GM03348 (cell line): ENCODE results near the gene PDE7B.
A peak's percentile ranks its signal among the peaks of the same experiment; 100 is the strongest.
"Not testable (repeated sequence)": the region's sequence is repeated elsewhere in the genome, so short reads cannot be mapped to it uniquely, and the experiment has no call there.

Source experiments
- DNase-seq: peaks from one replicate; pipeline ENCODE4 v3.0.0; 2012; ENCODE audit warnings: low spot score

The PDE7B gene

DNA sequence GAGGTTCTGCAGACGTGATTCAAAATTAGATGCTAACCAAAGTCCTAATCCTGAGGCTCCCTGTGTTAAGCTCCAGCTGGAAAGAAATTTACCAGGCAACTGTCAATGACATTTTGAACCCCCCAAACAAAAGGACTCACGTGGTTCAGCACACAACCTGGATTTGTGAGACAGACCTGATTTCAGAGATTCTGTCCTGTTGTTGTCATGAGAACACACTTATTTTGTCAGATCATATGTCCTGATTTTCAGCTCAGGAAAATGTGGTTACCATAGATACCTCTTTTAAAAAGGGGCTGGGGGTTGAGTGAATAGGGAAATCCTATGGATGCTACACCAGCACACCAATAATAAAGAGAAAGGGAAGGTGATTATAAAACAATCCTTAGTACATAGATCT is 337.0 kb downstream of the PDE7B start:
- no peak for DNase-seq

DNA sequence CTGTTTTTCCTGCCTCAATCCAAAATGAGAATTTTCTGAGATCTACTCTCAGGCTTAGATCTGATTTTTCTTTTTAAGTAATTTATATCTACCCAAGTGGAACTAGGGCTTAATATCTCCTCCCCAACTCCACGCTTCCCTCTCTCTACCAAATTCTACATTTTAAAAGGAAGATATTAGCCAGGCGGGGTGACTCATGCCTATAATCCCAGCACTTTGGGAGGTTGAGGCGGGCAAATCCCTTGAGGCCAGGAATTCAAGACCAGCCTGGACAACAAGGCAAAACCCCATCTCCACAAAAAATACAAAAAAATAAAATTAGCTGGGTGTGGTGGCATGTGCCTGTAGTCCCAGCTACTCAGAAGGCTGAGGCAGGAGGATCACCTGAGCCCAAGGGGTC is 337.6 kb downstream of the PDE7B start:
- no peak for DNase-seq

DNA sequence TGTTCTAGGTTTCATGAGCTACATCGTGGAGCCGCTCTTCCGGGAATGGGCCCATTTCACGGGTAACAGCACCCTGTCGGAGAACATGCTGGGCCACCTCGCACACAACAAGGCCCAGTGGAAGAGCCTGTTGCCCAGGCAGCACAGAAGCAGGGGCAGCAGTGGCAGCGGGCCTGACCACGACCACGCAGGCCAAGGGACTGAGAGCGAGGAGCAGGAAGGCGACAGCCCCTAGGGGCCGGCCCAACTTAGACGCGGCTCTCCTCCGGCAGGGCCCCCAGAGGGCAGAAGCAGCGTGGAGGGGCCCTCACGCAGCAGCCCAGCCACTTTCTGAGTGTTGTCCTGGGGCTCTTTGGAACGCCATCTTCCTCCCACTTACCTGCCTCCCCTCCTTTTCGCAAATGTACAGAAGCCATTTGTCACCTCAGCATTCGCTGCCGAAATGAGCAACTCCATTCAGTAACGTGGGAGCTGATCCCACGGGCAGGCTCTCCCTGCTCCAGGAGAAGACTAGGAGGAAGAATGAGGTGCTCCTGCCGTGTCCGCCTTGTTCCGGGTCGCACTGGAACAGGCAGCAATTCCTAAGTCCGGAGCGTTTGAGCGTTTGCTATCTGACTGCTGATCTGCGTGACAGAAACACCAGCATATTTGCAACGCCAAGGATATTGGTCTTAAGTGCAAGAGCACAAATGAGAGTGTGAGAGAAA is 340.3 kb downstream of the PDE7B start:
- no peak for DNase-seq

DNA sequence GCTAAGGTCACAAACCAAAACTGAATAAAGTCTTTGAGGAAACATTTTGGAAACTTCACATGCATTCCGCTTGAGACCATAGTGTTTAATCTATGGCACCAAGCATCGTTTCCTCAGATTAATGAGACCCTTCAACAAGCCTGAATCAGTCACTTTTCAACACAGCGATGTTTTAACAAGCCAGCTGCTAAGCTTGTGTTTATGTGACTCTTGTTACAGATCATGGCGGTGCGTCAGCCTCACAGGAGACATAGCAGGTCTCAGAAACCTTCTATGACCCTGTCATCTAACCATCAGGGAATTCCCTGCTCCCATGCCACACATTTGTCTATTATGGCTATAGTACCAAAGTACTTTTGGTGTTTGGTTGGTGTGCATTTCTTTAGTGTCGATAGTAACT is 341.4 kb downstream of the PDE7B start:
- no peak for DNase-seq

DNA sequence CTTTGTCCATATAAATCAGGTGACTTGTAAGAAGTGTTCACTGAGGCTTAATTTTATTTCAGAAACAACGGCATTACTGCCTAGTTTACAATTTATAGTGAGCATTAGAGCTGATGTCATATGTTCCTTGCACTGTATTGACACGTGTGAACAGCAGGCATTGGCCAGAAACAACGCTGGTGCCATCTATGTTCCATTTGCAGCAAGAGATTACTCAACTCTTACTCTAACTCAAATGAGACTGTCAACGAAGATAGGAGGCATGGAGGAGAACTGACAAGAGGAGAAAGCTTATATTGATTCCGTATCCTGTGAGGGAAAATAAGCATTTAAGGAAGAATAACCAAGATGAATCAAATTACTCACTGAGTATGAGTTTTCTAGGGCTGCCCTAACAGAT is 350.2 kb downstream of the PDE7B start:
- no peak for DNase-seq

DNA sequence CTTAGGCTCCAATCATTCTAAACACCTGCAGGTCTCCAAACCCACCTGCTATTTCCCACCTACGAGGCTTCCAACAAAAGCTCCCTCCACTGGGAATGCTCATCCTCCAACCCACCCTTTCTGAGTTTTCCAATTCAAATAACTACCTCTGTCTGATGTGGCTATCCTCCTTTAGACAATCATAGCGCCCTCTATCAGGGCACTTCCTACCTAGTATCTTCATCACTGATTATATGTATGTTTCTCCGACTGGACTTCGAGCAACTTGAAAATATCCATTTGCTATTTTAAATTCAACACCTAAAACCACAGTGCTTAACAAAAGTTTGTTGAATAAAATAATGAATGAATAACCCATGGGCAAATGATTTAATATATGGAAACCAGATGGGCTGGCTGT is 357.3 kb downstream of the PDE7B start:
- no peak for DNase-seq

DNA sequence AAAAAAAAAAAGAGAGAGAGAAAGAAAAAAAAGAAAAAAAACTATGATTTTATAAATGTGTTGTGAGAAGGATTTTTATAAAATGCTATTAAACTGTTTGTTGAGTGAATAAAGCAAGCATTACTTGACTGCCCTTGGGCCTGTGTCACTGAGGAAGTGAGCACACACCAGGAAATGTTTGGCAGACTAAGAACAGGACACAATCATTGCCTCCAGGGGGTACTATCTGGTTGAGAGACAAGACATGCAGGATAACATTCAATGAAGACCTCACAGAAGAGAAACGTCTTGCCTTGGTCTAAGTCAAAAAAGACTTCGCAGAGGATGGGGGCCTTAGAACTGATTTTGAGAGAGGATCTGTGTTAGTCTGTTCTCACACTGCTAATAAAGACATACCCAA is 358.0 kb downstream of the PDE7B start:
- DNase-seq = no peak

DNA sequence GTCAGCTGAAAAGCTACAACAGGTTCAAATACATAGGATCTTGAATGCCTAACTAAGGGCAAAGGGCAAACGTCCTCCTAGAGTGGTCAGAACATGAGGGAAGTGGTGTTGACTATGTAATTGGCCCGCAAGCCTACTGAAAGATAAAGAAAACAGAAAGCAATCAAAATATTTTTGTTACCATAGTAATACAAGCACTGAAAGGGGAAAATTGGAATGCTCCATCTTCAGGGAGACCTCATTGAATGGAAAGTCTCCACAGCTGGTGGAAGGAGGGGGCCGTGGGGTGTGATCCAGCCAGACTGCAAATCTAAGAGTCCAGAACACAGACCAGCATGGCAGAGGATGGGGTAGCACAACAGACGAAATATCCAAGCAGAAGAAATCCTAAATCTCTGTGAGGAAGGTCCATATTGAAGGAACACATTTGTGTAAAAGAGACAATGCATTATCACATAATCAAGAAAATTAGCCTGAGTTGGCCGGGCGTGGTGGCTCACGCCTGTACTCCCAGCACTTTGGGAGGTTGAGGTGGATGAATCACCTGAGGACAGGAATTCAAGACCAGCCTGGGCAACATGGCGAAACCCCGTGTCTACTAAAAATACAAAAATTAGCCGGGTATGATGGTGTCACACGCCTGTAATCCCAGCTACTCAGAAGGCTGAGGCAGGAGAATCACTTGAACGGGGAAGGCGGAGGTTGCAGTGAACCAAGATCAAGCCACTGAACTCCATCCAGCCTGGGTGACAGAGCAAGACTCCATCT is 359.1 kb downstream of the PDE7B start:
- DNase-seq = no peak

DNA sequence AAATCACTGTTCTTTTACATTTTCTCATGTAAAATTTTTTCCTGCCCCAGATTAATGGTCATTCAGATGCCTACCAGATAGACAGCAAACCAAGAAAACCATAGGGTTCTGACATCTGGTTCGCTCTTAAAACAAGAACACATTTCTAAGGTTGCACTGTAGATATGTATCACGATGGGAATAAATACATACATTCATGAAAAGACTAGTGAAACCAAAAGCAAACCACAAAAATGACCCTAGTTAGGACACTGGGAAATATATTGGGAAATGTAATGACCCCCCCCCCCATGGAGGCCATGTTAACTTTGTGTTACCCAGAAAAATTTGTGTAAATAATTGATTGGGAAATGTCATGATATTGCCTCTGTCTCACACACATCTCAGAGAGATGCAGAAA is 361.1 kb downstream of the PDE7B start:
- no peak for DNase-seq

DNA sequence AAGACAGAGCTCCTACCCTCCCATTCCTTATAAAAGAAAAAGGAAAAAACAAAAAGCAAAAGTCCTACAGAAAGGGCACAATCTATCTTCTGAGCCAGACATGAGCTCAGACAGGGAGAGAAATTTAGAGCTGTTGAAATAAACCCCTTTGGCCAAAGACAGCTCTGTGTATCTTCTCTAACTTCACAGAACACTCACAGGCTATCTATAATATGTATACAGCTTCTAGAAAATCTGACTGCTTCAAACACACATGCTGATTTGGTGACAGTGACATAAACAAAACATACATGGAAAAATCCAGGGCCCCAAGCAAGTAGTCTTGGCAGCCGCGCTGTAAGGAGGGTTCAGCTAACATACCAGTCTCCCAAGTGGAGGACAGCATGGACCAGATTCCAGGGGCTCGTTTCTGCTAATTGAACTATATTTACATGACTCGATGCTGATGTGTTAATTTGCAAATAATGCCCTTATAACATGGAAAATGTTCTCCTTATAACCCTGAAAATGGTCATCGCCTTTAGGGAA is 361.6 kb downstream of the PDE7B start:
- DNase-seq = no peak

DNA sequence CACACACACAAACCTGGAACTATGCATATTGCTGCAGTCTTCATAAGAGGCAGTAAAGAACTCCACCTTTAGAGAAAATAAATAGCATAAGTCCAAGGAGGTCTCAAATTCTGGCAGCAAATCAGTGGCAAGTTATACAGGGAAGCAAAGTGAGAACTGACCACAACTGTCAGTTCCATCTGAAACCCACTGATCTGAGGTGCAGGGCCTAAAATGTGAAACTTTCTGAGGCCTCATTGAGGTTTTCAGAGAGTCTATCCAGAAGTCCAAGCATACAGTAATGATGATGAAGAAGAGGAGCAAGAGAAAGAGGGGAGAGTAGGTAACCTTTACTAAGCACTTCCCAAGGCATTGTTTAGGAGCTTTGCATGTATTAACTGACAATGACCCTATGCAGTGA is 362.4 kb downstream of the PDE7B start:
- DNase-seq = no peak

DNA sequence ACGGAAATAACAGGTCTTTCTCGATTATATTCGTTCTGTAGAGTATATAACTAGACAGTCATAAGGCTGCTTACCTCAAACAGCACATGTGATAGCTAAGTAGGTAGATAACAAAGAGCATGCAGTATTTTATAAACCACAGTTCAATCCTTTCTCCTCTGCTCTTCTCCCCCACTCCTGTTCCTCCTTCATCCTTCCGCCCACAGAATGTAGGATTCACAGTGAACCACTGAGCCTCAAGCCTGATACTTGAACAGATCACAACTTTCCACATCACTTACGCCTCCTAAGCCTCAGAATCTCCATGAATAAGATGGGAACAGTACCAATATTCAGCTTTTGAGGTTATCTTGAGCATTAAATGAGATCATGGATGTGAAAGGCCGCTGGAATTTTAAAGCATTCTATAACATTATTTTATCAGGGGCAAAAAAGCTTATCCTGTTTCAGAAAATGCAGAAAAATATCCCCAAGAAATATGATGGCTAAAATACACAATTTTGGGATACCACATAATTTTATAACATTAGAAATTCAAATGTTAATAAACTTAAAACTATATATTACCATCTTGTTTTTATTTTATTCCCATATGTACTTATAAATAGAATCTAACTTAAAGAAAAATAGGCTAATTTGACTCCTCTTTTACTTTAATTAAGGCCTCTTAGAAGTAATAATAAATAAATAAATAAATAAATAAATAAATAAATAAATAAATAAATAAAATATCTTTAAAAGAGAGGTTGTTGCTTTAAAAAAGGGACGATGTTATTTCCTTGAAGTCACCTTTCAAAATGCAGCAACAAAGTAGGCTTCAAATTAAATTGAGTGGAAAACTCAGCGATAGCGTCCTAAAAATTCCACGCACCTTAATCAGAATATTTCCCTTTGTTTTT is 365.3 kb downstream of the PDE7B start:
- no peak for DNase-seq

DNA sequence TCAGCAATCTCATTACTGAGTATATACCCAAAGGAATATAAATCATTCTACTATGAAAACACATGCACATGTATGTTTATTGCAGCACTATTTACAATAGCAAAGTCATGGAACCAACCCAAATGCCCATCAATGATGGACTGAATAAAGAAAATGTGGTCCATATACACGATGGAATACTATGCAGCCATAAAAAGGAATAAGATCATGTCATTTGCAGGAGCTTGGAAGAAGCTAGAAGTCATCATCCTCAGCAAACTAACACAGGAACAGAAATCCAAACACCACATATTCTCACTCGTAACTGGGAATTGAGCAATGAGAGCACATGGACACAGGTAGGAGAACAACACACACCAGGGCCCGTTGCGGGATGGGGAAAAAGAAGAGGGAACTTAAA is 373.5 kb downstream of the PDE7B start:
- DNase-seq = not testable (repeated sequence)

DNA sequence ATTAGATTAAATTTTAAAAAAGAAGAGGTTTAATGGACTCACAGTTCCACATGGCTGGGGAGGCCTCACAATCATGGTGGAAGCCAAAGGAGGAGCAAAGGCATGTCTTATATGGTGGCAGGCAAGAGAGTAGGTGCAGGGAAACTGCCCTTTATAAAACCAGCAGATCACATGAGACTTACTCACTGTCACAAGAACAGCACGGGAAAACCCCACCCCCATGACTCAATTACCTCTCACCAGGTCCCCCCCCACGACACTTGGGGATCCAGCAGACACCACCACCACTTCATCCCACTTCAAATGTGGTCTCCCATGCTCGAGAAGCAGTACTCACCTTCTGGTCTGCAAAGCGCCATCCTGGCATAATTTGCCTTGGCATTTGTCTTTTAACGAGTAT is 374.0 kb downstream of the PDE7B start:
- DNase-seq = no peak

DNA sequence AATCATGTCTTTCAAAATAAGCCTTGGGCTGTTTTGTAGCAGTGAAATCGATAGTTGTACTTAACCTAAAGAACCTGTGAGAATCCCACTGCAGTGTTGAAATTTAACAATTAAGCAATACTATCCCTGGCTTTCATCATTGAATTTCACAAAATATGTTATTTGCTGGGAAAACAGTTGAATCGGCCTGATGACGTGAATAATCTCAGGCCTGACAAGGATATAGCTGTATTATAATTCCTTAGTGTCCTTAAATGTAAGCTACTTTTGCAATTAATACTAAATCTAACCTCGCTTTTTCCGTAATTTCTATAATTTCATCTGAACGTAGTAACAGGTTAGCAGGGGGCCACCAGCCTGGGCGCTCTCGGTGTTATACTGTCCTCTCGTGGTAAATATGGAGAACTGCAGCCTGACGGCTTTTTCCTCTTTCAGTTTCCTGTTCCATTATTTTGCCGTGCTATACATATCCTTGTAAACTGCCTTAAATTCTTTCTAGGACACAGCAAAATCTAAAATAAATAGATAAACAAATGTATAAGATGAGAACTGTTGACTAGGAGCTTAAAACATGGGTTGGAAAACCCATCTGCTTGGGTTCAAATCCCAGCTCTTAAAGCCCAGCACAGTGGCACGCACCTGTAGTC is 374.6 kb downstream of the PDE7B start:
- DNase-seq = peak; percentile 80

DNA sequence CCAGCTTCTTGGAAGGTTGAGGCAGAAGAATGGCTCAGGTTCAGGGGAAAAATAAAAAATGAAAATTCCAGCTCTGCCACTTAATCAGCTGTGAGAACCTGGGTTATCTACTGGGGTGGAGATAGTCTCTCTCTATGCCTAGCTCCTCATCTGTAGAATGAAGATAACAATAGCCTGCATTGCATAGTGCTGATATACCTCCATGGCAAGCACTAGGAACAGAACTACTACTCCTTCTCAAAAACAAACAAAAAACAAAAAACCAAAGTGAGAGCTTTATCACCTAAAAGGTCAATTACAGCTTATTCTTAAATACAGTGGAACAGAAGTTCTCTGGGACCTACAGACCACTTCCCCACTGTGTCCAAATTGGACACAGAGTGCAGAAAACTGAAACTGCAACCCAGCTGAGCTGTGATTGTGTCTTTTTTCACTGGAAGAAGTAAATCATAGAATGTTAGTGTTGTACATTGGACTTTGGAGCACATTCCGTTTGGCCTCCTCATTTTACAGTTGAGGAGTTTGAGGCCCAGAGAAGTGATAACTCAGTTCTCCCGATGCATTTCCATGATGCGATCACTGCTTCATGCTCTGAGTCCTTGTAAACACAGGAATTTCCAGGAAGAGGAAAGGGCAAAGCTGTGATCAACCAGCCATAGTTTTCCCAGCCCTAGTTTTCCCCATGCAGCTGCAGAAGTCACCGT is 375.3 kb downstream of the PDE7B start:
- no peak for DNase-seq

DNA sequence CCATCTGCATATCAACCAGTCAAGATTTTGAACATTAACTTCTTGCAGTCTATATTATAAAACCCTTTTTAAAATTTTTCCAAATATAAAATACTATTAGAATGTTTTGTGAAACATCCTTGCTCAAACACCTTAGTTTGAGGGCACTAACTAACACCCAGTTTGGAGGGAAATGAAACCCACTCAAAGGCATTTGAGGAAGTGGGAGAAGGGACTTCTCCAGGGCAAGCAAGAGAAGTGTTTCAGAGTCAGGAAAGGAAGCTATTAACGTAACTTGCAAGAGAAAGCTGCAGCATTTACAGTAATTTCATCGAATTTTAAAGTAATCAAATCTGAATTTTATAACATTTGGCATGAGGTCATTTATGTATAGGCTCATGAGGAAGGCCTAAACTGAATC is 377.3 kb downstream of the PDE7B start:
- no peak for DNase-seq

DNA sequence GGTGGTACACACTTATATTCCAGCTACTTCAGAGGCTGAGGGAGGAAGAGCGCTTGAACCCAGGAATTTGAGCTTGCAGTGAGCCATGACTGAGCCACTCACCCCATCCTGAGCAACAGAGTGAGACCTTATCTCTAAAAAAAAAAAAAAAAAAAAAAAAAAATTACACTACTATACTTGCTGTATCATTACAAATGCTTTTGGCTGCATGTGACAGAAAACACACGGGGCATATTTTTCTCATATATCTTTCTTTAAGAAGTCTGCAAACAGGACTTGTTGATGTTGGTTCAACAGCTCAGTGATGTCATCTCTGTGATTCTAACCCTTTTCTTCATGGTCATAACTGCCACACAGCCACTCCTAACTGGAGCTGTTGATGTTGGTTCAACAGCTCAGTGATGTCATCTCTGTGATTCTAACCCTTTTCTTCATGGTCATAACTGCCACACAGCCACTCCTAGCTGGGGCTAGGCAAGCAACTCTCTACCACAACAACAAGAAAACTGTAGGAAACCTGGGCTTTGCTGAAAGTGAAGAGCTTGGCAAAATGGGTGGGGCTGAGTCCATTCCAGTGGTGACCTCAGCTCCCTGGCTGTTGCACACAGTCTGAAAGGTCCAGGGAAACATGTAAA is 378.8 kb downstream of the PDE7B start:
- peak; percentile 33 for DNase-seq

DNA sequence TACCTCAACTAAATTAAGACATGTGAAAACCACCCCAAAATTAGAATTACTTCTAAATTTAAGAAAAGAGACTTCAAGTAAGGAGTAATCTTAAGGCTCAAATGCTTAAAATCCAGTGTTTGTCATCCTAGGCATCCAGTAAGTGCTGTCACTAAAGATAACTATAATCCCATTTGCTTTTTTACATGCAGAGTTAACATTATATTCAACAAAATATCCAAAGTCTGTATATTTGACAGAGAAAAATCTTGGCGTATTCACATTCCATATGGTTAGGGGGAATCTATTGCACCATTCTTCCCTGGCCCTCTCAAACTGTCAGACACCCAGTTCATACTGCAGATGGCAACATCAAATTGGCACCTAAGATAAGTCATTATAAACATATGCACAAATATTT is 381.2 kb downstream of the PDE7B start:
- no peak for DNase-seq

DNA sequence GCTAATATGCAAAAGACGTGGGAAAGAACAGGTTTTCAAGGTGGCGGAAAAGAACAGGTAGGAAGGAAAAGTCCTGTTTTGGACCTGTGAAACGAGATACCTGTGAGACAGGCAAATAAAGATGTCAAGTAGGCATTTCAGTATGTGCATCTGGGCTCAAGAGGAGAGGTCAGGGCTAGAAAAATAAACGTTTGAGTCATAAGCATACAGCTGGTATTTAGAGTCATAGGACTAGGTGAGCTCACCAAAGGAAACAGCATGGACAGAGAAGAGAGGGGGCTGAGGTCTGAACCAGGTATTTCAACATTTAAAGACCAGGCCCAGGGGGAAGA is 383.7 kb downstream of the PDE7B start:
- no peak for DNase-seq
